GM12878 (cell line): ENCODE measurements around the gene EIF3B. TPM values are rescaled to one million over a fixed set of nuclear protein-coding genes. Genes with fewer than 3 reads are reported as not detected.

ENCODE experiments used
- ATAC-seq: fragments of 200-7000 bp; cut with Tn5 transposase; 3 replicates; pipeline ENCODE4 v1.9.1; 2020; ENCODE audit warnings: mild to moderate bottlenecking, moderate library complexity
- BruUV-seq: library from RNA; stranded (reverse); fragments of 400-500 nt; replicated peaks from 2 replicates; lab custom pipeline; 2021; lab: Mats Ljungman, UMichigan
- CTCF ChIA-PET: fragments of 300-600 bp; sonication (Branson Sonifier 250); formaldehyde crosslinking; extraction: SDS; loops from one replicate; lab custom pipeline; 2021; ENCODE audit warnings: inconsistent platforms; lab: Yijun Ruan, JAX
- POLR2A ChIA-PET: fragments of 350-600 bp; formaldehyde crosslinking; extraction: SDS; loops from one replicate; lab custom pipeline; 2021; ENCODE audit warnings: inconsistent platforms; lab: Charles Lee
- RAD21 ChIA-PET: fragments of 300-600 bp; sonication (Branson Sonifier 250); formaldehyde crosslinking; loops from one replicate; lab custom pipeline; 2023; ENCODE audit warnings: antibody characterized with exemption; ENCODE audit not compliant: unreplicated experiment; lab: Charles Lee
- SMC1A ChIA-PET: fragments of 300-600 bp; sonication (Branson Sonifier 250); formaldehyde crosslinking; loops from one replicate; lab custom pipeline; 2023; ENCODE audit not compliant: unreplicated experiment, uncharacterized antibody; lab: Charles Lee
- DNase-seq: peaks from one replicate; pipeline ENCODE4 v3.0.0-alpha.2; 2011; ENCODE audit warnings: low read depth, low spot score
- FAIRE-seq: peaks from 3 replicates; lab custom pipeline; 2011; peaks lifted over from hg19 to GRCh38; lab: Jason Lieb, UNC
- H2AFZ ChIP-seq: 2 replicates; pipeline ENCODE4 v1.6.0; 2011; ENCODE audit warnings: low read depth, low read length, control low read depth; ENCODE audit not compliant: control insufficient read depth
- H3K27ac ChIP-seq: 2 replicates; pipeline ENCODE4 v1.5.1; 2011; ENCODE audit warnings: control low read depth; ENCODE audit not compliant: control insufficient read depth, insufficient read depth
- H3K27me3 ChIP-seq, 2 experiments: replicated peaks in 1 of 2; 2 replicates each; pipeline versions ENCODE4 v1.6.0 to v1.6.1; 2011; ENCODE audit warnings: low read length in 1 of 2; ENCODE audit not compliant: control insufficient read depth in 2 of 2, insufficient read depth in 2 of 2
- H3K36me3 ChIP-seq, 2 experiments: 2 replicates each; pipeline ENCODE4 v1.5.1; 2011; ENCODE audit warnings: low read length in 1 of 2; ENCODE audit not compliant: control insufficient read depth in 2 of 2, insufficient read depth in 2 of 2
- H3K4me1 ChIP-seq: 2 replicates; pipeline ENCODE4 v1.6.1; 2011; ENCODE audit warnings: mild to moderate bottlenecking, low read length, moderate library complexity, mixed read lengths; ENCODE audit not compliant: control insufficient read depth, insufficient read depth
- H3K4me2 ChIP-seq: 2 replicates; pipeline ENCODE4 v1.6.0; 2011; ENCODE audit warnings: control low read depth; ENCODE audit not compliant: control insufficient read depth, insufficient read depth
- H3K4me3 ChIP-seq: fragments of 200-600 bp; sonication (generic); 2 replicates; pipeline ENCODE4 v1.5.1; 2016
- H3K79me2 ChIP-seq: 2 replicates; pipeline ENCODE4 v1.6.0; 2011; ENCODE audit warnings: low read length; ENCODE audit not compliant: control insufficient read depth, insufficient read depth
- H3K9ac ChIP-seq: 2 replicates; pipeline ENCODE4 v1.8.0; 2011; ENCODE audit warnings: low read length, control low read depth, mixed read lengths; ENCODE audit not compliant: control insufficient read depth, insufficient read depth
- H3K9me3 ChIP-seq: replicated peaks from 3 replicates; pipeline ENCODE4 v1.5.1; 2011; ENCODE audit warnings: mild to moderate bottlenecking, low read length; ENCODE audit not compliant: control insufficient read depth, insufficient read depth
- H4K20me1 ChIP-seq: 2 replicates; pipeline ENCODE4 v1.6.0; 2011; ENCODE audit not compliant: control insufficient read depth, insufficient read depth
- CBX5 ChIP-seq: sonication (generic); IDR thresholded peaks from 2 replicates; pipeline ENCODE4 v1.6.1; 2016; ENCODE audit warnings: low read depth, moderate library complexity, mild to moderate bottlenecking, inconsistent platforms
- CHD1 ChIP-seq: IDR thresholded peaks from 2 replicates; pipeline ENCODE4 v1.6.1; 2012; ENCODE audit warnings: low read depth, low read length, improper control_type of control experiment
- GATAD2B ChIP-seq: fragments of 450-650 bp; conservative IDR thresholded peaks from 2 replicates; pipeline ENCODE4 v1.6.1; 2017; ENCODE audit warnings: low read depth, mild to moderate bottlenecking, moderate library complexity
- MYC ChIP-seq: IDR thresholded peaks from 2 replicates; pipeline ENCODE4 v1.6.1; 2011; ENCODE audit warnings: mild to moderate bottlenecking, low read length, moderate library complexity, inconsistent platforms; ENCODE audit not compliant: insufficient read depth, insufficient replicate concordance, insufficient read length, severe bottlenecking
- NFYA ChIP-seq: IDR thresholded peaks from 2 replicates; pipeline ENCODE4 v1.6.1; 2011; ENCODE audit warnings: low read depth, mild to moderate bottlenecking, low read length, improper control_type of control experiment, borderline replicate concordance
- SP1 ChIP-seq: IDR thresholded peaks from one replicate; pipeline ENCODE4 v1.6.1; 2011; ENCODE audit warnings: low read depth, low read length
- TCF12 ChIP-seq: IDR thresholded peaks from 2 replicates; pipeline ENCODE4 v1.6.1; 2011; ENCODE audit warnings: low read depth, mild to moderate bottlenecking, low read length
- WGBS: methylation state at CpG from one replicate; pipeline ENCODE4 v1.1.6; 2016; ENCODE audit warnings: low lambda C conversion rate; ENCODE audit not compliant: insufficient replicate concordance, insufficient coverage; ENCODE audit errors: missing lambda C conversion rate; 5-methylcytosine and 5-hydroxymethylcytosine counted together
- in situ Hi-C: fragments of 300-500 bp; cut with MboI; formaldehyde crosslinking; loops from 9 replicates; pipeline ENCODE4 v1.14.3; 2018; ENCODE audit warnings: mixed read lengths
- intact Hi-C: fragments of 100-400 bp; cut with micrococcal nuclease; formaldehyde crosslinking; loops from one replicate; pipeline ENCODE4 v1.14.2; 2022; ENCODE audit not compliant: unreplicated experiment
- polyA plus RNA-seq, 11 experiments: library from polyadenylated mRNA; depleted of rRNA in 4 of 11; unstranded in 6 of 11; stranded (reverse) in 5 of 11; fragments of >200 nt; fragmentation: Nextera tagmentation in 4 of 11; fragmentation: Illumina TruSeq in 1 of 11; extraction: Ambion mirVana in 4 of 11; extraction: Trizol in 1 of 11; gene quantifications; 1 replicate in 1 of 11; 2 replicates in 10 of 11; pipeline versions ENCODE4 v1.2.1 to v1.2.3, GENCODE V29; 2011 to 2016; ENCODE audit warnings: inconsistent platforms in 2 of 11, missing spikeins in 2 of 11, low read depth in 1 of 11
- total RNA-seq, 4 experiments: library from RNA; depleted of rRNA in 3 of 4; stranded (reverse); fragments of >200 nt in 3 of 4; fragmentation: Illumina TruSeq in 1 of 4; extraction: Trizol in 1 of 4; gene quantifications; 2 replicates each; pipeline versions ENCODE4 v1.2.1 to v1.2.3, GENCODE V29; 2013 to 2021
- TF ChIP-seq, protein P1 (sequence below): fragments of 450-650 bp; IDR thresholded peaks from 2 replicates; pipeline ENCODE4 v1.6.1; 2017; ENCODE audit warnings: antibody characterized with exemption, mild to moderate bottlenecking, moderate library complexity

Gene EIF3B
- total and polyA plus RNA-seq, 10 of the 15 experiments (the other 5 are each of a cell fraction or from before 2014, with no cell fraction given), result 17.6 to 275 (median 153) TPM

DNA sequence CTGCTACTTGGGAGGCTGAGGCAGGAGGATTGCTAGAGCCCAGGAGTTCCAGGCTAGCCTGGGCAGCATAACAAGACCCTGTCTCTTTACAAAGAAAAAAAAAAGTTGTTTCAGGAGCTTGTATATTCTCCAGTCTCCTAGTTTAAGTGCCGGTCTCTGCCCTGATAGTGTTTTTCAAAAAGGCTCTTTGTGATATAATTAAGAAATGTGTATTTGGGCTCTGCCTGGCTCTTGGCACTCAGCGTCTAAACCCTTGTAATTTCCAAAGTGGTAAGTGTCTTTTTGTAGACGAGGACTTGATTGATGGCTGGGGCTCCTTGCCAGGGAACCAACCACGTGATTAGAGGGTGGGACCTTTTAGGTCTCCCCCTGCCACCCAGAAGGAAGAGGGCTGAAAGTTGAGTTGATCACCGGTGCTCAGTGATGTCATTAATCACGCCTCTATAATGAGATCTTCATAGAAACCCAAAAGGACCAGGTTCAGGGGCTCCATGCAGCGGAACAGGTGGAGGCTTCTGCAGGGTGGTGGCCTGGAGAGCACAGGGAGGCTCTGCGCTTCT is 4.4 kb downstream of the EIF3B start (continued):
- TF ChIP-seq GATAD2B (no peak), SP1 (no peak), MYC (no peak)

DNA sequence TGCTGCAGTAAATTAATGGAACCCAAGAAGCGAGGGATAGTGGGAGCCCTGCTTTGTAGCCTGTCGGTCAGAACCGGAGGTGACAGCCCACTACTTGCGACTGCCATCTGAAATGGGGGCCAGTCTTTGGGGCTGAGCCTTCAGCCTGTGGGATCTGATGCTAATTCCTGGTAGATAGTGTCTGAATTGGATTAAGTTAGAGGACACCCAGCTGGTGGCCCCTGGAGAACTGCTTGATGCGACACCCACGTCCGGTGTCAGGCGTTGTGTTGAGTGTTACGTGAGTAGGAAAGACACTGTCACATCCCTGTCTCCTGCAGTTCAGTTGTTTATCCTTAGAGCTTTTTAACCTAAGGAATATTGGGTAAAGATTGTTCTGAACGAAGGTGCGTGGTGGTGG is 5.0 kb downstream of the EIF3B start:
- WGBS, result 93% methylated on average over 11 of the region's 11 CpGs
- ChIA-PET CTCF (interaction anchor here (0.8 to 3.4 kb wide), 3 partner anchors 11 to 781 kb away, joined by 3 to 14 read pairs (median 5); no protein-coding TSS in a partner anchor), SMC1A (no interaction called here), POLR2A (no interaction called here), RAD21 (no interaction called here)
- BruUV-seq, result no TSS peak
- peaks cover 7% of the 10 kb centered on the region for H3K4me1 ChIP-seq
- H3K9me3 ChIP-seq, result no peaks in the 10 kb centered on the region
- H4K20me1 ChIP-seq, result peaks cover 3% of the 10 kb centered on the region; the same call in 1 of the 2 replicates
- FAIRE-seq (no peak), DNase-seq (no peak), ATAC-seq (no peak)
- TF ChIP-seq NFYA, result no peak
- TF ChIP-seq, protein P1, sequence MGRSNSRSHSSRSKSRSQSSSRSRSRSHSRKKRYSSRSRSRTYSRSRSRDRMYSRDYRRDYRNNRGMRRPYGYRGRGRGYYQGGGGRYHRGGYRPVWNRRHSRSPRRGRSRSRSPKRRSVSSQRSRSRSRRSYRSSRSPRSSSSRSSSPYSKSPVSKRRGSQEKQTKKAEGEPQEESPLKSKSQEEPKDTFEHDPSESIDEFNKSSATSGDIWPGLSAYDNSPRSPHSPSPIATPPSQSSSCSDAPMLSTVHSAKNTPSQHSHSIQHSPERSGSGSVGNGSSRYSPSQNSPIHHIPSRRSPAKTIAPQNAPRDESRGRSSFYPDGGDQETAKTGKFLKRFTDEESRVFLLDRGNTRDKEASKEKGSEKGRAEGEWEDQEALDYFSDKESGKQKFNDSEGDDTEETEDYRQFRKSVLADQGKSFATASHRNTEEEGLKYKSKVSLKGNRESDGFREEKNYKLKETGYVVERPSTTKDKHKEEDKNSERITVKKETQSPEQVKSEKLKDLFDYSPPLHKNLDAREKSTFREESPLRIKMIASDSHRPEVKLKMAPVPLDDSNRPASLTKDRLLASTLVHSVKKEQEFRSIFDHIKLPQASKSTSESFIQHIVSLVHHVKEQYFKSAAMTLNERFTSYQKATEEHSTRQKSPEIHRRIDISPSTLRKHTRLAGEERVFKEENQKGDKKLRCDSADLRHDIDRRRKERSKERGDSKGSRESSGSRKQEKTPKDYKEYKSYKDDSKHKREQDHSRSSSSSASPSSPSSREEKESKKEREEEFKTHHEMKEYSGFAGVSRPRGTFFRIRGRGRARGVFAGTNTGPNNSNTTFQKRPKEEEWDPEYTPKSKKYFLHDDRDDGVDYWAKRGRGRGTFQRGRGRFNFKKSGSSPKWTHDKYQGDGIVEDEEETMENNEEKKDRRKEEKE, result no peak
- TF ChIP-seq TCF12, result no peak
- TF ChIP-seq CBX5, result no peak
- no peak for TF ChIP-seq CHD1
- no peak overlapping the region for H3K27ac ChIP-seq
- peaks cover 63% of the 10 kb centered on the region for H3K79me2 ChIP-seq
- peak overlapping the region; percentile 39; the same call in 1 of the 2 replicates for H3K4me3 ChIP-seq
- H3K36me3 ChIP-seq, result peaks cover 18 to 30% of the 10 kb centered on the region in 2 experiments
- H3K9ac ChIP-seq, result no peak overlapping the region
- in situ Hi-C loops, result no loop called here
- intact Hi-C loops, result no loop called here
- H3K27me3 ChIP-seq, result no peaks in the 10 kb centered on the region
- no peak overlapping the region for H2AFZ ChIP-seq
- H3K4me2 ChIP-seq, result no peak overlapping the region
